T-cell (primary cell): ENCODE results near the gene C3orf20. TPM values are rescaled to one million over a fixed set of nuclear protein-coding genes. Genes with fewer than 3 reads are reported as not detected.

Experiments
- ATAC-seq, 4 experiments: fragments of 200-7000 bp in 3 of 4; fragments of 150-1000 bp in 1 of 4; cut with Tn5 transposase; replicated peaks in 1 of 4; 1 replicate in 3 of 4; 2 replicates in 1 of 4; pipeline ENCODE4 v1.10.0; 2021; ENCODE audit warnings: moderate library complexity in 3 of 4, mild to moderate bottlenecking in 2 of 4, moderate number of reproducible peaks in 1 of 4
- CTCF ChIA-PET, 2 donors: fragments of 300-600 bp; sonication (Branson Sonifier 250); formaldehyde crosslinking; loops; one replicate each; lab custom pipeline; 2022; ENCODE audit warnings: antibody characterized with exemption in 2 of 2; lab: Charles Lee
- POLR2A ChIA-PET, 2 donors: fragments of 300-600 bp; sonication (Branson Sonifier 250); formaldehyde crosslinking; loops; one replicate each; lab custom pipeline; 2022; ENCODE audit warnings: antibody characterized with exemption in 2 of 2; lab: Charles Lee
- DNase-seq, 35 experiments: peaks; one replicate each; pipeline versions ENCODE4 v3.0.0 to v3.0.0-alpha.2; 2013 to 2023
- H3K27ac ChIP-seq: one replicate; pipeline ENCODE4 v1.5.1; 2013; ENCODE audit warnings: low read length
- H3K27me3 ChIP-seq, 2 experiments: replicated peaks in 1 of 2; 1 replicate in 1 of 2; 2 replicates in 1 of 2; pipeline versions ENCODE4 v1.6.1 to v1.7.0; 2013; ENCODE audit warnings: low read length in 1 of 2, mixed read lengths in 1 of 2; ENCODE audit not compliant: control insufficient read depth in 2 of 2, insufficient read depth in 2 of 2; ENCODE audit errors: extremely low read depth in 1 of 2
- H3K36me3 ChIP-seq, 2 donors: 1 replicate in 1 of 2; 2 replicates in 1 of 2; pipeline versions ENCODE4 v1.6.1 to v1.7.0; 2013; ENCODE audit warnings: low read length in 1 of 2; ENCODE audit not compliant: control insufficient read depth in 2 of 2, insufficient read depth in 1 of 2; ENCODE audit errors: extremely low read depth in 1 of 2
- H3K4me1 ChIP-seq, 2 experiments: 1 replicate in 1 of 2; 2 replicates in 1 of 2; pipeline versions ENCODE4 v1.6.1 to v1.7.0; 2013; ENCODE audit warnings: low read length in 2 of 2, mixed read lengths in 1 of 2; ENCODE audit not compliant: insufficient read depth in 2 of 2, control insufficient read depth in 1 of 2; ENCODE audit errors: extremely low read depth in 1 of 2
- H3K4me3 ChIP-seq, 2 donors: 1 replicate in 1 of 2; 2 replicates in 1 of 2; pipeline versions ENCODE4 v1.5.1 to v1.7.0; 2013; ENCODE audit warnings: mild to moderate bottlenecking in 2 of 2, low read length in 1 of 2, moderate library complexity in 1 of 2; ENCODE audit not compliant: control insufficient read depth in 1 of 2; ENCODE audit errors: extremely low read depth in 1 of 2
- H3K9me3 ChIP-seq: 2 replicates; pipeline ENCODE4 v1.7.0; 2013
- H3K27ac Mint-ChIP-seq, 2 donors: one replicate each; pipeline ENCODE4 v1.8.0; 2020 to 2021; ENCODE audit warnings: mild to moderate bottlenecking in 2 of 2, mixed read lengths in 2 of 2
- H3K27me3 Mint-ChIP-seq, 2 donors: one replicate each; pipeline ENCODE4 v1.8.0; 2021 to 2022; ENCODE audit warnings: mixed read lengths in 2 of 2
- H3K36me3 Mint-ChIP-seq: one replicate; pipeline ENCODE4 v1.8.0; 2021; ENCODE audit warnings: mixed read lengths
- H3K4me1 Mint-ChIP-seq, 3 donors: one replicate each; pipeline ENCODE4 v1.8.0; 2020 to 2022; ENCODE audit warnings: mixed read lengths in 3 of 3, mild to moderate bottlenecking in 1 of 3
- H3K4me3 Mint-ChIP-seq, 3 donors: one replicate each; pipeline ENCODE4 v1.8.0; 2020 to 2022; ENCODE audit warnings: mild to moderate bottlenecking in 3 of 3, mixed read lengths in 3 of 3, moderate library complexity in 3 of 3
- H3K9me3 Mint-ChIP-seq, 3 donors: one replicate each; pipeline ENCODE4 v1.8.0; 2020 to 2022; ENCODE audit warnings: mixed read lengths in 3 of 3
- WGBS: methylation state at CpG from one replicate; pipeline ENCODE4 v1.1.5; 2013; ENCODE audit warnings: missing lambda C conversion rate; ENCODE audit not compliant: insufficient coverage; 5-methylcytosine and 5-hydroxymethylcytosine counted together
- total RNA-seq, 35 experiments: library from RNA in 6 of 35; stranded (reverse) in 6 of 35; fragments of 120-200 nt in 1 of 35; gene quantifications; one replicate each; pipeline versions ENCODE4 v1.2.1 to v1.2.4 and lab custom pipeline; 2013 to 2026

Gene C3orf20
- total RNA-seq, 5 donors from 2014 or later (not counting 1 experiment from before 2014, with no cell fraction given), result 0.19 to 0.82 (median 0.37) TPM

DNA sequence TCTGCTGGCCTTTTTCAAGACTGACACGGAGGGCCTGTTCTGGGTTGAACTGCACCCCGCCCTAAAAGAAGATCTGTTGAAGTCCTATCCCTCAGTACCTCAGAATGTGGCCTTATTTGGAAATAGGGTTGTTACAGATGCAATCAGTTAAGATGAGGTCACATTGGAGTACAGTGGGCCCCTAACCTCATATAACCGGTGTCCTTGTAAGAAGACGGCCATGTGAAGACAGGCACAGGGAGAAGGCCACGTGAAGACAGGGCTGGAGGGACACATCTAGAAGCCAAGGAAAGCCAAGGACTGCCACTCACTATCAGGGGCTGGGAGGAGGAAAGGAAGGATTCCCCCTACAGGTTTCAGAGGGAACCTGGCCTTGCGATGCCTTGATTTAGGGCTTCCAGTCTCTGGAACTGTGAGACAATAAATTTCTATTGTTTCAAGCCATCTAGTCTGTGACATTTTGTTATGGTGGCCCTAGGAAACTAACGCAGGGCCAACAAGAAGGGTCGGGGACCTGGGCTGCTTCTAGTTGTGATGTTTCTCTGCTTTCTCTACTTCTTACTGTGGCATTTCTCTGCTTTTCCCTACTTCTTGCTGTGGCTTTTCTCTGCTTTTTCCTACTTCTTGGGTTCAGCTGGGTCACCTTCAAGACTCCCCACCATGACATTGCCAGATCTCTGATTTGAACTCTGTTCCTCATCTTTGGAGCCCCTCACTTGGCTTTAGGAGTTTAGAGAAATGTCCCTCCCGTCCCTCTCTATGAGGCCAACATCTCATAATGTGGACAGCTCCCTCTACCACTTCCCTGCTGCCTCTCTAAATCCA lies 28.1 kb upstream of the C3orf20 start:
- Mint-ChIP-seq H3K27ac (no peak overlapping the region), H3K27me3 (peaks cover 0 to 8% of the 10 kb centered on the region in 2 donors), H3K4me3 (no peak overlapping the region), H3K36me3 (no peaks in the 10 kb centered on the region), H3K9me3 (no peaks in the 10 kb centered on the region), H3K4me1 (peaks cover 24 to 28% (median 28%) of the 10 kb centered on the region in 3 donors)
- DNase-seq, result no peak
- POLR2A ChIA-PET, result no interaction called here
- Histone ChIP-seq H3K36me3 (no peaks in the 10 kb centered on the region), H3K4me3 (no peak overlapping the region), H3K4me1 (peaks cover 2 to 11% of the 10 kb centered on the region in 2 experiments), H3K27me3 (peaks cover under 1 to 1% of the 10 kb centered on the region in 2 experiments), H3K27ac (no peak overlapping the region), H3K9me3 (no peaks in the 10 kb centered on the region)
- CTCF ChIA-PET, result no interaction called here
- ATAC-seq, result no peak
- WGBS, result no CpG with 5 or more reads among the region's 9 CpGs

DNA sequence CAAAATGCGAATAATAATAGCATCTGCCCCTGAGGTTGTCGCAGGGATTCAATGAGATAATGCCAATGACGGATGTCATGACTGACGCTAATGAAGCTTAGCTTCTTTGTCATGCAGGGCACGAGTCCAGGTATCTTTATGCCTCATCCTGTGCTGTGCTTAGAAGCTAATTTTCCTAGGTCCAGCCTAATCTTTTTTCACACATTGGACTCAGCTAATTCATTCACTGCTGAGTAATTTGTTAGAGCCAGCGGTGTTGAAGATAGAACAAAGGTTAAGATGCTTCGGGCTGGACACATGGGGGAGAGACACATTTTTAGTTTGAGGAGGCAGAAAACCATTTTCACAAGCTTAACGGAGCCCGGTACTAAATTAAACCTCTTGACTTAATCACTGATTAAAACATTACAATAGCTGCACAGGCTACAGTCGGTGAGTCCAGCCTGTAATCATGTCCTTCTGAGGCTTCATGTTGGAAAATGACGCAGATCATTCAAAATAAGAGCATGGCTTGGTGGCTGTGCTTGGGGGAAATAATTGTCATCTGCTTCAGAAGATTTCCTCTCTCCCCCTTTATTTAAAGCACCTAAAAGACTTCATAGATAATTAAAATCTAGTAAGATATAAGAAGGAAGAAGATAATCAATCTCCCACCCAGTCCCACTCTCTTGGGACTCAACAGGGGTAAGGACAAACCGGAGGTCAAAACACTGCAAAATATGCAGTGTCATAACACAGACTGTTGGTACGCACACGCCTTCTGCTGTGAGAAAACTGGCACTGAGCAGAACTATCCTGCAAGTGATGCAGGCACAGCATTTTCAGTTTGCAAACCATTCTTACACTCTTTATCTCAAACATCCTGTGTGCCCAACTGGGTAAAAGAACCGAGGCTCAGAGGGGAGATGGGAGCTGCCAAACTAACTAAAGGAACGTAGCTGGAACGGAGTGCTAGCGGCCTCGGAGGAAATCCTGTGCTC lies 26.7 kb upstream of the C3orf20 start:
- DNase-seq (no peak), ATAC-seq (no peak)
- H3K27ac Mint-ChIP-seq, result peak overlapping the region; percentile 17
- H3K4me3 ChIP-seq, result no peak overlapping the region
- peak overlapping the region; percentile 4 to 22 (median 19) for H3K4me3 Mint-ChIP-seq
- peaks cover 9 to 21% of the 10 kb centered on the region in 2 experiments for H3K4me1 ChIP-seq
- H3K27me3 Mint-ChIP-seq, result peaks cover 0 to 1% of the 10 kb centered on the region in 2 donors
- CTCF ChIA-PET, result interaction anchor here in 1 of 2 donors (0.6 kb wide), 1 partner anchor 17 kb away, joined by 4 read pairs; no protein-coding TSS in a partner anchor
- WGBS, result 81% methylated on average over 7 of the region's 19 CpGs
- H3K27ac ChIP-seq, result no peak overlapping the region
- H3K9me3 Mint-ChIP-seq, result no peaks in the 10 kb centered on the region
- POLR2A ChIA-PET, result no interaction called here
- peaks cover 37 to 40% (median 39%) of the 10 kb centered on the region in 3 donors for H3K4me1 Mint-ChIP-seq
- no peaks in the 10 kb centered on the region for H3K36me3 Mint-ChIP-seq
- no peaks in the 10 kb centered on the region for H3K9me3 ChIP-seq
- no peaks in the 10 kb centered on the region for H3K36me3 ChIP-seq
- H3K27me3 ChIP-seq, result no peaks in the 10 kb centered on the region

DNA sequence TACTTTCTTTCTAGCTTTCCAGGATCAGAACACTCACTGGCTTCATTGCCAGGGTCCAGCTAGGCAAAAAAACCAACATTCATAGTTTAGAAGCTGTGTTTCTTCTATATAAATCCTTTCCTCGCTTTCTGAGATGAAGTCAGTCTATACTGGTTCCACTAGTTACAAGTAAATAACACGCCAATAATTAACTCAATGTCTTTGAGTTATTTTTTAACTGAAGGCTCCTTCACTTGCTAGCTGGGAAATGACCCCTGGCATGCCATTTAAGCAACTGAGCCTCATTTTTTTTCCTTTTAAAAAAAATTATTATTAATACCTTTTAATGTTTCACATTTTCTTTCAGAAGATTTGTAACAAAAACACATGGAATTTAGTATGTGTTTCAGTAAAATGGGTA lies 25.5 kb upstream of the C3orf20 start:
- Histone ChIP-seq H3K36me3 (peaks cover 0 to 4% of the 10 kb centered on the region in 2 donors), H3K4me3 (no peak overlapping the region), H3K27me3 (no peaks in the 10 kb centered on the region), H3K4me1 (peaks cover 15 to 21% of the 10 kb centered on the region in 2 experiments), H3K27ac (no peak overlapping the region), H3K9me3 (no peaks in the 10 kb centered on the region)
- H3K4me1 Mint-ChIP-seq, result peaks cover 47 to 52% (median 49%) of the 10 kb centered on the region in 3 donors
- ChIA-PET POLR2A (no interaction called here), CTCF (no interaction called here)
- no peak for DNase-seq
- H3K9me3 Mint-ChIP-seq, result no peaks in the 10 kb centered on the region
- H3K27me3 Mint-ChIP-seq, result no peaks in the 10 kb centered on the region
- no peaks in the 10 kb centered on the region for H3K36me3 Mint-ChIP-seq
- H3K27ac Mint-ChIP-seq, result no peak overlapping the region
- no peak for ATAC-seq
- H3K4me3 Mint-ChIP-seq, result peak overlapping the region in 1 of 3 donors; percentile 98
- WGBS, result 100% methylated on average over 1 of the region's 2 CpGs

DNA sequence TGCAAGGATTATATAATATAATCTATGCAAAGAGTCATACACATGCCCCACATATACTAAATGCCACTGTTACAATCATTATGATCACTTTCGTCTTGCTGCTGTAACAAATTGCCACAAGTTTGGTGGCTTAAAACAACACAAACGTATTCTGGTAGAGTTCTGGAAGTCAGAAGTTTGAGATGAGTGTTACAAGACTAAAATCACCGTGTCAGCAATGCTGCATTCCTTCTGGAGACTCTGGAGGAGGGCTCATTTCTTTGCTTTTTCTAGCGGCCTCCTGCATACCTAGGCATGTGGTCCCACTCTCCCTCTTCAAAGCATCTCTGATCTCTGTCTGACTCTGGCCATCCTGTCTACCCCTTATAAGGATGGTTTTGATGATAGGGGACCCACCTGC lies 24.7 kb upstream of the C3orf20 start:
- H3K9me3 ChIP-seq, result no peaks in the 10 kb centered on the region
- Mint-ChIP-seq H3K9me3 (no peaks in the 10 kb centered on the region), H3K4me1 (peaks cover 50 to 55% (median 51%) of the 10 kb centered on the region in 3 donors), H3K27ac (peak overlapping the region; percentile 94 to 98), H3K27me3 (no peaks in the 10 kb centered on the region), H3K36me3 (peaks cover 1% of the 10 kb centered on the region), H3K4me3 (peak overlapping the region; percentile 95 to 98 (median 97))
- WGBS, result 60% methylated on average over 1 of the region's 4 CpGs
- DNase-seq, result no peak
- ATAC-seq, result no peak
- no peaks in the 10 kb centered on the region for H3K27me3 ChIP-seq
- peaks cover 0 to 8% of the 10 kb centered on the region in 2 donors for H3K36me3 ChIP-seq
- H3K27ac ChIP-seq, result no peak overlapping the region
- ChIA-PET CTCF (interaction anchor here in 1 of 2 donors (0.6 kb wide), 1 partner anchor 454 kb away, joined by 3 read pairs; no protein-coding TSS in a partner anchor), POLR2A (interaction anchor here (0.6 to 1.8 kb wide), 6 partner anchors 18 to 756 kb away, joined by 3 to 11 read pairs (median 4); partner anchors contain the start of genes CAPN7 (in 1 of the 2), LSM3 (in 1 of the 2) and XPC (in 1 of the 2))
- H3K4me3 ChIP-seq, result no peak overlapping the region
- peaks cover 15 to 21% of the 10 kb centered on the region in 2 experiments for H3K4me1 ChIP-seq

DNA sequence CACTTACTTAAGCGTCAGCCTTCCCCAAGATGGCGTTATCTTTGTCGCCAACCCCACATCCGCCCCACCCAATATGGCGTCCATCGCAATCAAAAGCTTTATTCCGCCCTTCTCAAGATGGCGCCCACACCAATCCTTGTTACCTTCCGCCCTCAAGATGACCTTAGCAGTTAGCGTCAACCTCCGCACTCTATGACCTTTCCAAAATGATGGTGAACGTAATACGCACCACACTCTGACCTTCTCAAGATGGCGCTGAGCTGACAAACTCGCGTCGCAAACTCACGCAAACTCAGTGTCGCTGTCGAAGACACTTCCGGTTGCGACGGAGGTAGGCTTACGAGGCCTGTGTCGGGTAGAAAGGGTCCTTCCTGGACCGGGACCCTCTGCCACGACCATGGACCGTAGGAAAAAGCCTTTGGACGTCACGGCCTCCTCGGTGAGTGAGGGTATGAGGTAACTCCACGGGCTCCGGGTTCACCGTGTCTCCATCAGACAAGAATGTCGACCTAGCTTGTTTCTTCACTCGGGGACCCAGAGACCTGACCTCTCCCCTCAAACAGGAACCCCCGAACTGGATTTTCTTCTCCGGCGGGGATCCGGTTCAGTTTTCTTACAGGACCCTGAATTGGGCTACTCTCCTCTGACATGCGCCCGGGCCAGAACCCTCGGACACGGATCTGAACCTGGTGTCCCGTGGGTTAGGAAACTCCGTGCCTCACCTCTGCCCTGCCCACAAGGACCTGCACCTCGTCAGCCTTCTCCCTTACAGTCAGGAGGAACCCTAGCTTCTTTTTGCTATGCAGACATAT lies 23.3 kb upstream of the C3orf20 start, which contains the start of gene CCDC174:
TSS of gene CCDC174 (plus strand) at position 323 of the 812 bp plus-strand sequence. CDS start at position 398, 75 bp downstream.
- peak within 1 kb of the TSS; percentile 95 to 98 (median 97) for H3K4me3 Mint-ChIP-seq
- H3K4me1 Mint-ChIP-seq, result peaks cover 56 to 66% (median 60%) of the 10 kb centered on the region in 3 donors
- DNase-seq (peak; percentile 87 to 100 (median 94)), ATAC-seq (peak; percentile 96 to 99 (median 98))
- POLR2A ChIA-PET, result interaction anchor here (0.5 to 2.0 kb wide), 8 partner anchors 220 to 963 kb away, joined by 3 to 13 read pairs (median 6); partner anchors contain the start of genes CAPN7 (in 1 of the 2), CHCHD4 (in 1 of the 2), LSM3 (in 1 of the 2) and NR2C2 (in 1 of the 2)
- H3K36me3 Mint-ChIP-seq, result peaks cover 14% of the 10 kb centered on the region
- no peaks in the 10 kb centered on the region for H3K9me3 ChIP-seq
- peak within 1 kb of the TSS; percentile 94 to 98 for H3K27ac Mint-ChIP-seq
- CTCF ChIA-PET, result interaction anchor here in 1 of 2 donors (0.5 to 1.5 kb wide), 7 partner anchors 16 to 1241 kb away, joined by 3 to 7 read pairs (median 3); partner anchors contain the start of genes LSM3 and XPC
- no peaks in the 10 kb centered on the region for H3K27me3 Mint-ChIP-seq
- H3K4me1 ChIP-seq, result peaks cover 15 to 21% of the 10 kb centered on the region in 2 experiments
- peaks cover 0 to 22% of the 10 kb centered on the region in 2 donors for H3K36me3 ChIP-seq
- peak within 1 kb of the TSS; percentile 68 to 83 for H3K4me3 ChIP-seq
- no peaks in the 10 kb centered on the region for H3K27me3 ChIP-seq
- 0% methylated on average over 35 of the region's 47 CpGs for WGBS
- H3K27ac ChIP-seq, result peak within 1 kb of the TSS; percentile 98
- no peaks in the 10 kb centered on the region for H3K9me3 Mint-ChIP-seq
